ENCODE results near the gene WDCP. TPM values are rescaled to one million over a fixed set of nuclear protein-coding genes. Genes with fewer than 3 reads are reported as not detected.

The WDCP gene
- 3.9 and 4.6 TPM in 2 replicates for total RNA-seq

GRCh38 chr2:24046930-24047702 lies at the start of gene WDCP:
TSS of gene WDCP (minus strand) at chr2:24047391. CDS start at chr2:24039494, 7,897 bp downstream.

GRCh38 chr2:24084386-24085199 lies 37.4 kb upstream of the WDCP start, which contains the start of gene TP53I3:
TSS of gene TP53I3 (minus strand) at chr2:24084834. CDS start at chr2:24084326, 508 bp downstream.

GRCh38 chr2:24075915-24076848 lies 29.0 kb upstream of the WDCP start, which contains the start of gene SF3B6:
TSS of gene SF3B6 (minus strand) at chr2:24076326. CDS start at chr2:24076229, 97 bp downstream.

GRCh38 chr2:24049485-24050021 lies 2.4 kb upstream of the WDCP start, which contains the start of gene FKBP1B:
TSS of gene FKBP1B (plus strand) at chr2:24049741. CDS start at chr2:24049850, 109 bp downstream.

GRCh38 chr2:24009680-24010476 lies 37.3 kb downstream of the WDCP start, which contains the start of gene MFSD2B:
TSS of gene MFSD2B (plus strand) at chr2:24010085. CDS start at chr2:24010097, 12 bp downstream.

Other genes with a start within 250 kb of the WDCP start
- 3.4 and 4.3 TPM in 2 replicates for gene ATAD2B, start 120.3 kb downstream of the WDCP start, total RNA-seq
- 9.6 and 13.5 TPM in 2 replicates for gene UBXN2A, start 106.9 kb downstream of the WDCP start, total RNA-seq
- 0.60 TPM in 1 of 2 replicates, not detected in the other for gene MFSD2B, start 37.3 kb downstream of the WDCP start, total RNA-seq
- 4.8 and 9.5 TPM in 2 replicates for gene FKBP1B, start 2.4 kb upstream of the WDCP start, total RNA-seq
- gene SF3B6, start 28.9 kb upstream of the WDCP start, total RNA-seq = 126 and 127 TPM in 2 replicates
- 51.0 and 52.5 TPM in 2 replicates for gene TP53I3, start 37.4 kb upstream of the WDCP start, total RNA-seq
- 0.68 TPM in 1 of 2 replicates, not detected in the other for gene PFN4, start 75.9 kb upstream of the WDCP start, total RNA-seq
- 2.8 and 12.3 TPM in 2 replicates for gene FAM228B, start 76.1 kb upstream of the WDCP start, total RNA-seq
- gene FAM228A, start 127.7 kb upstream of the WDCP start, total RNA-seq = 0.58 and 0.77 TPM in 2 replicates

Measured in pericardium fibroblast (primary cell).